Stimulated activated CD4-positive, alpha-beta T cell treated with anti-CD3 and anti-CD28 coated beads, Interleukin-12 subunit alpha, Interleukin-12 subunit beta, amount 100 ng/mL, for 24 hours (primary cell): Measurements from ENCODE around the gene VPS33B.
A peak's percentile ranks its signal among the peaks of the same experiment; 100 is the strongest.

Experiments used
- DNase-seq, 2 experiments: peaks; one replicate each; pipeline ENCODE4 v3.0.0-alpha.2; 2020; ENCODE audit warnings: low read depth in 2 of 2

VPS33B gene

GRCh38 chr15:90982135-90982534, 40.3 kb downstream of the VPS33B start:
- DNase-seq = no peak

DNA sequence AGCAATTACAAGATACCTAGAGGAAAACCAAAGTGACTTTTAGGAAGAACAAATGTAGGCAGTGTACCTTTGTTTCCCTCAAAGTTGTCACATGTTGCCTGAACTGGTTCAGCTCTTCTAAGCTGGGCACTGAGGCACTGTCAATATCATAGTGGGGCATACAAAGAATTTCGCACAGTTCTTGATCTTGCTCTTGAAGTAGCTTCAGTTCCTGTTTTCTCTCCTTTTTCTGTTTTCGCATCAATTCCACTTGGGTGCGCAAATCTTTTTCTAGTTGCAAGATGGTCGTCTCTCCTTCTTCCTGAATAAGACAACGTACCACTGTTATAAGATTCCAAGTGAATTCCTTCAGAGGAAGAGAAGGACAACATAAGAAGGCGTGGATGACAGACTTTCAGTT, 40.7 kb downstream of the VPS33B start:
- DNase-seq = no peak

GRCh38 chr15:90979582-90979981, 42.8 kb downstream of the VPS33B start:
- DNase-seq = no peak

- no peak for DNase-seq
These were observed 48.2 kb downstream of the VPS33B start for GRCh38 chr15:90974216-90974615.

DNA sequence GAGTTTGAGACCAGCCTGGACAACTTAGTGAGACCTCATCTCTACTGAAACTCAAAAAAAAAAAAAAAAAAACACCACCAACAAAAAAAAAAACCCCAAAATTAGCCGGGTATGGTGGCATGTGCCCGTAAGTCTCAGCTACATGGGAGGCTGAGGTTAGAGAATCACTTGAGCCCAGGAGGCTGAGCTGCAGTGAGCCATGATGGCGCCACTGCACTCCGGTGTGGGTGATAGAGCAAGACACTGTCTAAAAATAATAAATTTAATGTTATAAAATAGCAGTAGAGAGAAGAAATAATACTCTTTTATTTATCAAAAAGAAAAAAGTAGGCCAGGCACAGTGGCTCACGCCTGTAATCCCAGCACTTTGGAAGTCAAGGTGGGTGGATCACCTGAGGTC, 50.3 kb downstream of the VPS33B start:
- DNase-seq = no peak

GRCh38 chr15:90970274-90970673, 52.1 kb downstream of the VPS33B start:
- DNase-seq = no peak

- DNase-seq = no peak
These were observed 54.0 kb downstream of the VPS33B start for GRCh38 chr15:90968434-90968833.

- DNase-seq = no peak
These were observed 55.2 kb downstream of the VPS33B start for GRCh38 chr15:90967206-90967605.

DNA sequence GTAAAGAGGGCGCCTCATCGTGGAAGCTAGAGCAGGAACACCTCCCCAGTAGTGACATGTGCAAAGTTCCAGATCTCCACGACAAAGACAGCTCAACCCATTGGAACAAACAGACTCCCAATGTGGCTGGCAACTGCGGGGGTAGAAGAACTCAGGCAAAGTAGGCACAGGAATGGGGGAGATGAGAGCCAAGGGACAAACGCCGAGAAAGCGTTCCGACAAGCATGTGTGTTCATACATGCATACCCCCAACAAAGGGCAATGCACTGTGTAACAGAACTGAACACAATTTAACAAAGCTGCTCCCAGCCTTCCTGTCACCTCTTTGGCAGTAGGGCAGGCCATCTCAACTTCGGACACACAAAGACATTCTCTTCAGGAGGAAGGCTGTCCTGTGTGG, 56.1 kb downstream of the VPS33B start:
- DNase-seq = no peak

GRCh38 chr15:90962021-90962420, 60.4 kb downstream of the VPS33B start:
- DNase-seq = no peak

DNA sequence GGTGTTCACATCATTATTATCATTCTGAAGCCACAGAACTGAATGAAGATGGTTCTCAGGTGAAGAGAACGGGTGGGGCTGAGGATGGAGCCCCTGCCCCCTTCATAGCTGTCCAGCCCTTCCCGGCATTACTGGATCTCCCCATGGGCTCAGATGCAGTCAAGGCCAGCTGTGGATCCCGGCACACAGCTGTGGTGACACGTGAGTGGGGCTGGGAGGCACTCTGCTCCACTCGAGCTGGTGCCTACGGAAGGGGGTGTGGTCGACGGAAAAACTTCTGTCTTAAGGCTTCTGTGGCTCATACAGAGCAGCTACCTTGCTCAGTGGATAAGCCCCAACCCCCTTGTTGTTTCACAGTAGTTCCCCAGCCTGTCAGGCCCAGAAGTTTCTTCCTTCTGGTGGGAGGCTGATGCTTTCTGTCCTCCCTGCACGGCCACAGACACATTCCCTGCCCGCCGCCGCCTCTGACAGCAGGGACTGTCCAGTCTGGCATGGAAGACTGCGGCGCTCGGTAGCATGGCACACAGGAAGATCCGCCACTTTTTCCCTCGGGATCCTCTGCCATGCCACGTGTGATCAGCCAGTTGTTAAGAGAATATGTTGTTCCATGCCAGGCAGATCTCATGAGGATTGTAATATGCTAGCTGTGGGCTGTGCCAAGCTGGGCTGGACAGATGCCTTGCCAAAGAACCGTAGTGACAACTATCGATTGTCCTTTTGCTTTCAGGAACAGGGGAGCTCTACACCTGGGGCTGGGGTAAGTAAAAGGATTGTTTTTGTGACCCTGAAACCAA, 61.9 kb downstream of the VPS33B start:
- DNase-seq = no peak

GRCh38 chr15:90959894-90960293, 62.5 kb downstream of the VPS33B start:
- no peak for DNase-seq

GRCh38 chr15:90959028-90959595, 63.3 kb downstream of the VPS33B start:
- DNase-seq = no peak

DNA sequence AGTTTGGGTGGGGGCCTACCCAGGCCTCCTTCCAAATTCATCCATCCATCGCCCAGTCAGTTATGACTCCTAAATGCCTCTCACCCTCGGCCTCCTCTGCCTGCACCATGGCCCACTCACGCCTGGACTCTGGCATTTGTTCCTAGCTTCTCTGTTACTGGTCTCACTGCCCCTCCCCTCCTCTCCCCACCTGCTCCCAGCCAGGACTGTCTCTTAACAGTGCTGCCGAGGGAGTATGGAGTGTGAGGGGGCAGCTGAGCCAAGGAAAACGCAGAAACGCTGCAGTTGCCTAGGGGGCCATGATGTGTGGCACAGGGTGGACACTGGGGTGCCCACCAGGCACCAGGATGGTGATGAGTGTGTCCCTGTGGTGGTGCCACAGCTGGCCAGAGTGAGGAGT, 64.6 kb downstream of the VPS33B start:
- DNase-seq = no peak

DNA sequence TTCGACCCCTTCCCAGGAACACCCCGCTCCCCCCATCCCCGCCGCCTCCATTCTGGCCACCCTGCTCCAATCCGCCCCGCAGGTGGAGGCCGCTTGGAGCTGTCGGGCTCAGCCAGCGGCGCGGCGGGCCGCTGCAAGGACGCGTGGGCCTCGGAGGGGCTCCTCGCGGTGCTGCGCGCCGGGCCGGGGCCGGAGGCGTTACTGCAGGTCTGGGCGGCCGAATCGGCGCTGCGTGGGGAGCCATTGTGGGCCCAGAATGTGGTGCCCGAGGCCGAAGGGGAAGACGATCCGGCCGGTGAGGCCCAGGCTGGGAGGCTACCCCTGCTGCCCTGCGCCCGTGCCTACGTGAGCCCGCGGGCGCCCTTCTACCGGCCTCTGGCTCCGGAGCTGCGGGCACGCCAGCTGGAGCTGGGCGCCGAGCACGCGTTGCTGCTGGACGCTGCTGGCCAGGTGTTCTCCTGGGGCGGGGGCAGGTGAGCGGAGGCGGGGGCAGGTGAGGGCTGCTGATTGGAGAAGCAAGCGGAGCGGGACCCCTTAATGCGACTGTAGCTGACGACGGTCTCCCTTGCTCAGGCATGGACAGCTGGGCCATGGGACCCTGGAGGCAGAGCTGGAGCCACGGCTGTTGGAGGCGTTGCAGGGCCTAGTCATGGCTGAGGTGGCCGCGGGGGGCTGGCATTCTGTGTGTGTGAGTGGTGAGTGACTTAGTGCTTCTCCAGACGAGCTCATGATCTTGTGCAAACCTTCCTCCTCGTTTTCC, 65.2 kb downstream of the VPS33B start:
- DNase-seq = no peak

- peak in 1 of 2 experiments; percentile 50 for DNase-seq
These were observed 65.9 kb downstream of the VPS33B start for GRCh38 chr15:90956274-90957030.

DNA sequence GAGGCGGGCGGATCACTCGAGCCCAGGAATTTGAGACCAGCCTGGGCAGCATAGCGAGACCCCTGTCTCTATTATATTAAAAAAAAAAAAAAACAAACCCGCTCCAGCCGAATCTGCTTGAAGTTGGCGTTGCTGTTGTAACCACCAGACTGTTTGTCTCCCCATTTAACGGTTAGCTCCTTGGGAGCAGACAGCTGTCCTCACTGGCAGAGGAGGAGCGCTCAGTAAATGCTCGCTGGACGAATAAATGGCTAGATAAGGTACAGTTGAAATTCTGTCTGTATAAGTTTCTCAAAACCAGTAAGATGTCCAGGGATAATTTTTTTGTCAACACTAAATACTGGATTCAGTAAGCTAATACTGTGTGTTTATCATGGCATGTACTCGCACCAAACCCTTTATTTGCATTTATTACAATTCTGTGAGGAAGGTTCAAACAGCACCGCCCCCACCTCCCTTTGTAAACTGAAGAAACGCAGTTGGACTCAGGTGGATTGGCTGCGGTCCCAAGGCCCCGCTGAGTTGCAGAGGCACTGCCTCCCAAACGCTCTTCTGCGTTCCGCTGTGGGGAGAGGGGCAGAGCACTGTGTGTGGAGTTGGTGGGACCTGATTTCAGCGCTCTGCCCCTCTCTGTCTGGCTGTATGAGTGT, 66.6 kb downstream of the VPS33B start:
- no peak for DNase-seq

DNA sequence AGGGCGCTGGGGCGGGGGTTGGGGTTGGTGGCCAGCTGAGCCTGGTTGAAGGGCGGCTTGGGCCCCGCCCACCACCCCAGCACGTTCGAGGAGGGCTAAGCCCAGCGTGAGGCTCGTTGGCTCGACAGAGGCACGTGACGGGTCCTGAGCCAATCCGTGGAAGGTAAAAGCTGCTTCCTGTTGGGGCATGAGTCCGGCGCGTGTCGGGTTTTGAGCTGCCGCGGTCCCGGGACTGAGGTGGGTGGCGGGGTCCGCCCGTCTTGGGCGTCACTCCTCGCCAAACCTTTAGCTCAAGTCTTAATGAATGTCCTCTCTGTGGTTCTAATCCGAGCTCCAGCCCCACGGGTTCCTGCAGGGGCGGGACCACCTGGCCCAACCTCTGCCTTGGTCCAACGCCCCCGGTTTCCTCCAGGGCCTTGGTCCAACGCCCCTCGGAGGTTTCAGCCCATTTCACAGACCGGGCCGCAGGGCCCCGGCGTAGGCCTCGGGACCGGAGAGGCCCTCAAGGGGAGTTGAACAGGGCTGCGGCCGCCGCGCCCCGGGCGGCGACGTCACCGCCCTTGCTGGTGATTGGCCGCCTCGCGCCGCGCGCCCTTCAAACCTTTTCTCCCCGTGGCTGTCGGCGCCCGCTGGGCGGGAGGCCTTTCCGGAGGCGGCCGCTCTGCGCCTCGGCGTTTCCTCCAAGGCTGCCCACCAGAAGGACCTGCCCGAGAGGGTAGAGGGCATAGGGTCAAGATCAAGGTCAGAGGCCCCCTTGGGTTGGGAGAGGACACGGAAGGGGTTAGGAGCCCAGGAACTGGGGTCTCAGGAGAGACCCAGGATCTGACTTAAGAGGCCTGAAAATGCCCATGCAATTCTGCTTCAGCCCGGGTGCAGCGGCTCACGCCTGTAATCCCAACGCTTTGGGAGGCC, 67.4 kb downstream of the VPS33B start, which contains the start of gene RCCD1:
Gene RCCD1, plus strand, starts transcription at position 173 of the 912 bp plus-strand sequence. CDS start 1,851 bp downstream, outside the sequence.
- peak; percentile 76 to 91 for DNase-seq

DNA sequence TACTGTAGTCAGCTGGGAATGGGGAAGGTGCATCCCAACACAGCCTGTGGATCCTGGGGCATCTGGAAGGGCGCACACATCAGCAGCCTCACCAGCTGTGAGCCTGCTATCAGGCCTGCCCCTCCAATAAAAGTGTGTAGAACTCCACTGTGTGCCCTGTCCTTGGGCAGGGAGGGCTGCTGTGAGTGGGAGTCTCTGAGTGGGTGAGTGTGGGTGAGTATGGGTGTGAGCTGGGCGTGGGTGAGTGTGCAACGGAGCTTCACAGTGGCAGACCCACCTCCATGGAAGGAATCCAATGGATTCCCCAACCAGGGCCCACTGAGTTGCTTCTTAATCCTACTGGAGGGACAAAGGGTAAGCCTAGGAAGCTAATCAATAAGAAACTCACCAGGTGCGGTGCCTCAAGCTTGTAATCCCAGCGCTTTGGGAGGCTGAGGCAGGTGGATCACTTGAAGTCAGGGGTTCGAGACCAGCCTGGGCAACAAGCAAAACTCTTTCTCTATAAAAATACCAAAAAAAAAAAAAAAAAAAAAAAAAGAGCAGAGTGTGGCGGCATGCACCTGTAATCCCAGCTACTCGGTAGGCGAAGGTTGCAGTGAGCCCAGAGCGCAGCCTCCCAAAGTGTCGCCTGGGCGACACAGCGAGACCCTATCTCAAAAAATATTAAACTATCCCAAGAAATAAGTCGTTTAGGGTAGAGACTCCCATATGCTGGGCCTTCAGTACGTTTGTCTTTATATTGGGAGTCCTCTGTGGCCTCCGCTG, 68.3 kb downstream of the VPS33B start:
- DNase-seq = no peak
